ENCODE results near the gene HIVEP3.

- no peak for TF ChIP-seq POLR2AphosphoS5 (IDR thresholded peaks at IDR 0.05)
- TF ChIP-seq CTCF (IDR thresholded peaks at IDR 0.05), result no peak
- TF ChIP-seq POLR2A (IDR thresholded peaks at IDR 0.05), result no peak
- TF ChIP-seq EP300 (IDR thresholded peaks at IDR 0.05), result no peak
These were observed 114.5 kb downstream of the HIVEP3 start for GRCh38 chr1:41804176-41804575.
